Heart left ventricle (tissue), 16 donors: Measurements from ENCODE around the gene CPPED1. TPM values are rescaled to one million over a fixed set of nuclear protein-coding genes. Genes with fewer than 3 reads are reported as not detected.

ENCODE experiments used
- ATAC-seq, 4 donors: fragments of 200-7000 bp; cut with Tn5 transposase; one replicate each; pipeline ENCODE4 v1.9.1; 2020 to 2022; ENCODE audit warnings: moderate library complexity in 4 of 4, mild to moderate bottlenecking in 3 of 4, moderate number of reproducible peaks in 1 of 4
- DNase-seq, 5 donors: peaks; one replicate each; pipeline ENCODE4 v3.0.0-alpha.2; 2020
- H3K27ac ChIP-seq, 12 donors: fragments of 200-600 bp; sonication (generic) in 4 of 12; one replicate each; pipeline versions ENCODE4 v1.5.0 to v1.8.0; 2016 to 2022; ENCODE audit warnings: mild to moderate bottlenecking in 2 of 12
- H3K27me3 ChIP-seq, 9 donors: fragments of 200-600 bp; sonication (generic) in 2 of 9; one replicate each; pipeline versions ENCODE4 v1.5.1 to v1.8.0; 2016 to 2022; ENCODE audit warnings: mild to moderate bottlenecking in 3 of 9
- H3K36me3 ChIP-seq, 9 donors: fragments of 200-600 bp; sonication (generic) in 2 of 9; one replicate each; pipeline versions ENCODE4 v1.5.0 to v1.8.0; 2018 to 2022; ENCODE audit warnings: mild to moderate bottlenecking in 2 of 9
- H3K4me1 ChIP-seq, 12 donors: fragments of 200-600 bp; sonication (generic) in 4 of 12; one replicate each; pipeline versions ENCODE4 v1.5.0 to v1.8.0; 2016 to 2022; ENCODE audit warnings: mild to moderate bottlenecking in 3 of 12
- H3K4me3 ChIP-seq, 12 donors: fragments of 200-600 bp; sonication (generic) in 4 of 12; one replicate each; pipeline versions ENCODE4 v1.5.0 to v1.8.0; 2017 to 2022; ENCODE audit warnings: mild to moderate bottlenecking in 9 of 12, moderate library complexity in 4 of 12
- H3K9me3 ChIP-seq, 12 donors: fragments of 200-600 bp; sonication (generic) in 4 of 12; one replicate each; pipeline versions ENCODE4 v1.5.0 to v1.8.0; 2016 to 2022; ENCODE audit warnings: mild to moderate bottlenecking in 1 of 12
- POLR2A ChIP-seq, 2 donors: fragments of 450-650 bp; IDR thresholded peaks; one replicate each; pipeline ENCODE4 v1.6.1; 2017; ENCODE audit warnings: antibody characterized with exemption in 2 of 2, mild to moderate bottlenecking in 2 of 2, moderate library complexity in 2 of 2
- WGBS, 4 donors: extraction: QIAGEN DNeasy Blood & Tissue Kit in 2 of 4; methylation state at CpG; one replicate each; pipeline versions ENCODE4 v1.1.5 to v1.1.7; 2013 to 2018; 5-methylcytosine and 5-hydroxymethylcytosine counted together
- intact Hi-C, 10 donors: fragments of 100-400 bp; cut with DNase I; formaldehyde crosslinking; loops; one replicate each; pipeline versions ENCODE4 v1.11.1 to v1.14.2; 2022
- polyA plus RNA-seq, 2 donors: library from polyadenylated mRNA; stranded (reverse); fragments of 200-250 nt; gene quantifications; one replicate each; pipeline ENCODE4 v1.2.3, GENCODE V29; 2013
- total RNA-seq, 9 donors: library from RNA; depleted of rRNA in 2 of 9; stranded (reverse); fragments of >200 nt in 2 of 9; fragmentation: NEBNext Ultra II Directional in 3 of 9; extraction: Animal tissue kit (Norgen Biotek cat#: 25700) in 3 of 9; gene quantifications; one replicate each; pipeline versions ENCODE4 v1.1.0 to v1.2.4, GENCODE V29; 2016 to 2023
- TF ChIP-seq, protein P1 (sequence below), 12 donors: fragments of 200-600 bp; sonication (generic) in 4 of 12; IDR thresholded peaks; one replicate each; pipeline versions ENCODE4 v1.5.0 to v1.8.0; 2018 to 2022; ENCODE audit warnings: antibody characterized with exemption in 12 of 12, mild to moderate bottlenecking in 5 of 12
- donor health status: ischemic (EF 13 %, LVEDD 7.1; RV severe dilation, severe dysfunction).
- donor health status: healthy with polysubstance abuse.
- donor health status: DM: no; HTN: yes; CAD: no.
- donor health status: DM: no; HTN: no; CAD: no.
- donor health status: ischemic (EF 25% LVEDD 6.9; RV normal size, moderate dysfunction).
- donor health status: ischemic (EF 25% LVEDD 5.7; RV mildly dilated, moderate dysfunction).
- donor health status: healthy.
- donor health status: DM: yes; HTN: yes; CAD: no.
- donor health status: ischemic (EF 35%, LVEDD 5.7; RV mildly dilated, moderate dysfunction).
- donor health status: nonischemic (EF 11% LVEDD 7.7; RV severe dilation, severe dysfunction).
- donor health status: DM: yes; HTN: yes; CAD: no.
- donor health status: PGD.
- donor health status: ischemic (EF 29% LVEDD 5.4; RV normal size, mild dysfunction).
- donor health status: nonischemic (EF 23%, LVEDD 6.1; RV moderate dilation, normal function).

Gene CPPED1
- total and polyA plus RNA-seq, 11 donors: 5.6 to 25.1 (median 11.7) TPM

DNA sequence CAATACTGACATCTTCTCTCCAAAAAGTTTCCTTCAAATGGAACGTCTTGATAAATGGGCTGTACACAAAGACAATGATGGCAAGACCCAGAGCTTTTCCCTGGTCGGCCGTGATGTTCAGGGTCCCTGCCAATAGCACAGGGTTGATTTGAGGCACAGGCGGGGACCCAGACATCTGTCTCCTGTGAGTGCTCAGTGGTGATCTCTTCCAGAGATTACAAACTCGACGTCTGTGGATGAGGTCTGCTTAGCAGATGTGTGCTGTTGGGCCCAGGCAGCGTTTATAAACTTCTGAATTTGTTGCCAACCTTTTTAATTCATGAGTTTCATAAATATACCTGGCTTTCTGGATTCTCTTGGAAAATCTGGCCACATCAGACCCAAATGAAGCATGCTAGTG lies 14.9 kb downstream of the CPPED1 start:
- Histone ChIP-seq H3K4me1 (peaks cover 0 to 4% (median 0%) of the 10 kb centered on the region in 12 donors), H3K9me3 (peaks cover 0 to 29% (median 7%) of the 10 kb centered on the region in 12 donors), H3K36me3 (no peaks in the 10 kb centered on the region), H3K4me3 (no peak overlapping the region), H3K27me3 (no peaks in the 10 kb centered on the region), H3K27ac (no peak overlapping the region)
- intact Hi-C loops: no loop called here
- no peak for TF ChIP-seq POLR2A (IDR thresholded peaks at IDR 0.05)
- TF ChIP-seq, protein P1, sequence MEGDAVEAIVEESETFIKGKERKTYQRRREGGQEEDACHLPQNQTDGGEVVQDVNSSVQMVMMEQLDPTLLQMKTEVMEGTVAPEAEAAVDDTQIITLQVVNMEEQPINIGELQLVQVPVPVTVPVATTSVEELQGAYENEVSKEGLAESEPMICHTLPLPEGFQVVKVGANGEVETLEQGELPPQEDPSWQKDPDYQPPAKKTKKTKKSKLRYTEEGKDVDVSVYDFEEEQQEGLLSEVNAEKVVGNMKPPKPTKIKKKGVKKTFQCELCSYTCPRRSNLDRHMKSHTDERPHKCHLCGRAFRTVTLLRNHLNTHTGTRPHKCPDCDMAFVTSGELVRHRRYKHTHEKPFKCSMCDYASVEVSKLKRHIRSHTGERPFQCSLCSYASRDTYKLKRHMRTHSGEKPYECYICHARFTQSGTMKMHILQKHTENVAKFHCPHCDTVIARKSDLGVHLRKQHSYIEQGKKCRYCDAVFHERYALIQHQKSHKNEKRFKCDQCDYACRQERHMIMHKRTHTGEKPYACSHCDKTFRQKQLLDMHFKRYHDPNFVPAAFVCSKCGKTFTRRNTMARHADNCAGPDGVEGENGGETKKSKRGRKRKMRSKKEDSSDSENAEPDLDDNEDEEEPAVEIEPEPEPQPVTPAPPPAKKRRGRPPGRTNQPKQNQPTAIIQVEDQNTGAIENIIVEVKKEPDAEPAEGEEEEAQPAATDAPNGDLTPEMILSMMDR (IDR thresholded peaks at IDR 0.05): no peak
- ATAC-seq: no peak
- 70 to 79% (median 75%) methylated on average over 7 of the region's 7 CpGs for WGBS, 4 donors
- no peak for DNase-seq

DNA sequence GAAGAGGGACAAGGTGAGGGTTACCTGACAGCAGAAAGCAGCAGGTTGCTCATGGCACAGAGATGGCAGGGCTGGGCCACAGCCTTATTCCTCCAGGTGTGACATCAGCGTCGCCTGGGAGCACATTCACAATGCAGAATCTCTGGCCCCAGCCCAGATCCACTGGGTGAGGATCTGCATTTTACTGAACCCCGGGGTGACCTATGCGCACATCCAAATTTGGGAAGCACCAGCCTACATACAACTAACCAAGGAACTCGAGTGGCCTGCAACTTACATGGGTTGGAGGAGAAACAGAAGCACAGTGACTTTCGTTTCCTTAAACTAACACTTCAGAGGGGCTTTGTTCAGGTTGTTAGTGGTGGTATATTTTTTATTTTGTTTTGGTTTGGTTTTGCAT lies 17.6 kb downstream of the CPPED1 start:
- intact Hi-C loops: no loop called here
- Histone ChIP-seq H3K4me1 (peaks cover 0 to 6% (median 0%) of the 10 kb centered on the region in 12 donors), H3K36me3 (peaks cover 0 to 4% (median 0%) of the 10 kb centered on the region in 9 donors), H3K9me3 (peaks cover 0 to 31% (median 7%) of the 10 kb centered on the region in 12 donors), H3K4me3 (no peak overlapping the region), H3K27ac (no peak overlapping the region), H3K27me3 (no peaks in the 10 kb centered on the region)
- WGBS, 4 donors: 92 to 94% (median 94%) methylated on average over 6 of the region's 6 CpGs
- TF ChIP-seq POLR2A (IDR thresholded peaks at IDR 0.05): no peak
- TF ChIP-seq, protein P1 (IDR thresholded peaks at IDR 0.05): no peak
- ATAC-seq (no peak), DNase-seq (no peak)

- Histone ChIP-seq H3K27ac (no peak overlapping the region), H3K27me3 (no peaks in the 10 kb centered on the region), H3K36me3 (peaks cover 0 to 19% (median 13%) of the 10 kb centered on the region in 9 donors), H3K9me3 (peaks cover 0 to 31% (median 7%) of the 10 kb centered on the region in 12 donors), H3K4me3 (no peak overlapping the region), H3K4me1 (peaks cover 0 to 6% (median 0%) of the 10 kb centered on the region in 12 donors)
- no peak for TF ChIP-seq POLR2A (IDR thresholded peaks at IDR 0.05)
- TF ChIP-seq, protein P1 (IDR thresholded peaks at IDR 0.05): no peak
- ATAC-seq: no peak
- DNase-seq: no peak
- intact Hi-C loops: no loop called here
These were observed 19.6 kb downstream of the CPPED1 start for GRCh38 chr16:12784076-12784475.

DNA sequence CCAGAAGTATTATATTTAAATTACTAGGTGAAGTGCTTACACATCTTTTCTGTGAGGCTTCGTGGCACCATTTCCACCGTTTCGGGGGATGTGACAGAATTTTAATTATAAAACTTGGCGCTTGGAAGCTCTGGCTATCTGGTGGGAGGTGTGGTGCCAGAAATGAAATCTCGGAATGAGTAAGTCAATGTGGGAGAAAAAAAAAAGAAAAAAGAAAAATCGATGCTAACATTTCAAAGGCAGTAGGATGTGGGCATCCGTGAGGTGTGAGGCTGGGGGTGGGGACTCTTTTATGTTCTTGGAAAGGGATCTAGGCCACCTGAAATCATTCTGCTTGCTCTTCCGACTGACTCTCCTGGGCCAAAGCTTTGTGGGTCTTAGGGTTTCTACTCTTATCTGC lies 21.9 kb downstream of the CPPED1 start:
- WGBS, 4 donors: 85 to 93% (median 88%) methylated on average over 8 of the region's 8 CpGs
- TF ChIP-seq, protein P1 (IDR thresholded peaks at IDR 0.05): no peak
- no peak for TF ChIP-seq POLR2A (IDR thresholded peaks at IDR 0.05)
- DNase-seq (no peak), ATAC-seq (no peak)
- H3K36me3 ChIP-seq: peaks cover 0 to 23% (median 13%) of the 10 kb centered on the region in 9 donors
- peaks cover 0 to 17% (median 7%) of the 10 kb centered on the region in 12 donors for H3K9me3 ChIP-seq
- H3K4me1 ChIP-seq: peaks cover 0 to 6% (median 0%) of the 10 kb centered on the region in 12 donors
- no peak overlapping the region for H3K27ac ChIP-seq
- no peak overlapping the region for H3K4me3 ChIP-seq
- no peaks in the 10 kb centered on the region for H3K27me3 ChIP-seq
- intact Hi-C loops: no loop called here
